PC-9 (cell line): ENCODE measurements around the gene RTN4RL1. TPM values are rescaled to one million over a fixed set of nuclear protein-coding genes. Genes with fewer than 3 reads are reported as not detected.
"Not testable (repeated sequence)": the region's sequence is repeated elsewhere in the genome, so short reads cannot be mapped to it uniquely, and the experiment has no call there.

Experiments used
- BruUV-seq: library from RNA; stranded (reverse); fragments of 400-500 nt; replicated peaks from 2 replicates; lab custom pipeline; 2021; lab: Mats Ljungman, UMichigan
- CTCF ChIA-PET: fragments of 300-600 bp; sonication (Branson Sonifier 250); formaldehyde crosslinking; loops from one replicate; lab custom pipeline; 2022; ENCODE audit warnings: antibody characterized with exemption; lab: Charles Lee
- POLR2A ChIA-PET: fragments of 300-600 bp; sonication (Branson Sonifier 250); formaldehyde crosslinking; loops from one replicate; lab custom pipeline; 2022; ENCODE audit warnings: antibody characterized with exemption; ENCODE audit not compliant: unreplicated experiment; lab: Charles Lee
- DNase-seq, 2 experiments: peaks; one replicate each; pipeline versions ENCODE4 v3.0.0 to v3.0.0-alpha.2; 2015 to 2022; ENCODE audit warnings: mixed read lengths in 1 of 2
- H2AFZ ChIP-seq: fragments of 200-600 bp; sonication (generic); 2 replicates; pipeline ENCODE4 v1.8.1; 2017; ENCODE audit warnings: antibody characterized with exemption
- H3F3A ChIP-seq: fragments of 200-600 bp; sonication (generic); 2 replicates; pipeline ENCODE4 v1.8.1; 2017; ENCODE audit warnings: antibody characterized with exemption, mild to moderate bottlenecking, low read depth; ENCODE audit not compliant: insufficient read depth
- H3K27ac ChIP-seq: fragments of 200-600 bp; sonication (generic); 2 replicates; pipeline ENCODE4 v1.6.1; 2016; ENCODE audit warnings: mixed run types
- H3K27me3 ChIP-seq: fragments of 200-600 bp; sonication (generic); 2 replicates; pipeline ENCODE4 v1.6.1; 2016; ENCODE audit warnings: low read depth, mixed run types; ENCODE audit not compliant: insufficient read depth
- H3K36me3 ChIP-seq: fragments of 200-600 bp; sonication (generic); 2 replicates; pipeline ENCODE4 v1.6.1; 2016; ENCODE audit warnings: low read depth, mixed run types
- H3K4me1 ChIP-seq: fragments of 200-600 bp; sonication (generic); replicated peaks from 2 replicates; pipeline ENCODE4 v1.6.1; 2016; ENCODE audit warnings: mixed run types; ENCODE audit not compliant: insufficient read depth
- H3K4me2 ChIP-seq: fragments of 200-600 bp; sonication (generic); 2 replicates; pipeline ENCODE4 v1.6.1; 2017; ENCODE audit warnings: mixed run types
- H3K4me3 ChIP-seq: fragments of 200-600 bp; sonication (generic); 2 replicates; pipeline ENCODE4 v1.6.1; 2016; ENCODE audit warnings: mixed run types
- H3K79me2 ChIP-seq: fragments of 200-600 bp; sonication (generic); 2 replicates; pipeline ENCODE4 v1.6.1; 2017; ENCODE audit warnings: low read depth, mixed run types
- H3K9me2 ChIP-seq: fragments of 200-600 bp; sonication (generic); 2 replicates; pipeline ENCODE4 v1.8.1; 2017; ENCODE audit warnings: mild to moderate bottlenecking; ENCODE audit not compliant: insufficient read depth
- H3K9me3 ChIP-seq: fragments of 200-600 bp; sonication (generic); 2 replicates; pipeline ENCODE4 v1.8.1; 2016; ENCODE audit warnings: low read depth; ENCODE audit not compliant: insufficient read depth
- H4K20me1 ChIP-seq: fragments of 200-600 bp; sonication (generic); 2 replicates; pipeline ENCODE4 v1.8.1; 2017; ENCODE audit not compliant: insufficient read depth
- CTCF ChIP-seq: fragments of 200-600 bp; sonication (generic); conservative IDR thresholded peaks from 2 replicates; pipeline ENCODE4 v1.6.1; 2017; ENCODE audit warnings: mixed run types, antibody characterized with exemption, mild to moderate bottlenecking, moderate library complexity
- EZH2 ChIP-seq: fragments of 200-600 bp; sonication (generic); IDR thresholded peaks from 2 replicates; pipeline ENCODE4 v1.8.0; 2017; ENCODE audit warnings: antibody characterized with exemption, low read depth
- intact Hi-C: fragments of 100-400 bp; cut with micrococcal nuclease; formaldehyde crosslinking; loops from one replicate; pipeline ENCODE4 v1.10.0; 2022; ENCODE audit not compliant: unreplicated experiment
- total RNA-seq: library from RNA; stranded (reverse); gene quantifications from 2 replicates; pipeline ENCODE4 v1.2.3, GENCODE V29; 2021

RTN4RL1 gene
- total RNA-seq, 1 experiment from 2014 or later: 0.13 TPM

GRCh38 chr17:1985093-1985492 lies 40.0 kb downstream of the RTN4RL1 start:
- Histone ChIP-seq H3K27ac (no peak overlapping the region), H3K9me3 (no peaks in the 10 kb centered on the region), H2AFZ (no peak overlapping the region), H3K79me2 (no peaks in the 10 kb centered on the region), H3K36me3 (no peaks in the 10 kb centered on the region), H3K4me1 (peaks cover 27% of the 10 kb centered on the region), H3F3A (peaks cover 13% of the 10 kb centered on the region), H3K4me3 (no peak overlapping the region), H3K4me2 (no peak overlapping the region), H4K20me1 (no peaks in the 10 kb centered on the region), H3K9me2 (no peaks in the 10 kb centered on the region), H3K27me3 (no peaks in the 10 kb centered on the region)
- POLR2A ChIA-PET: no interaction called here
- no TSS peak for BruUV-seq
- TF ChIP-seq CTCF (no peak), EZH2 (no peak)
- CTCF ChIA-PET: no interaction called here
- no peak for DNase-seq
- intact Hi-C loops: no loop called here

- H3K9me3 ChIP-seq, H3K4me2 ChIP-seq, H3F3A ChIP-seq, H3K9me2 ChIP-seq, DNase-seq, H2AFZ ChIP-seq, H3K27me3 ChIP-seq, BruUV-seq, H3K79me2 ChIP-seq, H3K4me3 ChIP-seq, H3K36me3 ChIP-seq, intact Hi-C loops, H3K27ac ChIP-seq, POLR2A ChIA-PET, H4K20me1 ChIP-seq: not testable (repeated sequence)
- peaks cover 10% of the 10 kb centered on the region; the same call in 1 of the 2 replicates for H3K4me1 ChIP-seq
- CTCF ChIA-PET: interaction anchor here (0.7 kb wide), 1 partner anchor 43 kb away, joined by 6 read pairs; no protein-coding TSS in a partner anchor
Measured at GRCh38 chr17:1982793-1983366, 42.3 kb downstream of the RTN4RL1 start.

- intact Hi-C loops: no loop called here
- Histone ChIP-seq H3K4me3 (no peak overlapping the region), H3K27ac (no peak overlapping the region), H3K9me2 (no peaks in the 10 kb centered on the region), H3K27me3 (no peaks in the 10 kb centered on the region), H3K4me1 (0 out of 2 replicates have a peak, but pooled peaks cover 7% of the 10 kb centered on the region), H2AFZ (no peak overlapping the region), H4K20me1 (no peaks in the 10 kb centered on the region), H3K79me2 (no peaks in the 10 kb centered on the region), H3K36me3 (no peaks in the 10 kb centered on the region), H3K4me2 (no peak overlapping the region), H3F3A (no peaks in the 10 kb centered on the region; the same call in 1 of the 2 replicates), H3K9me3 (no peaks in the 10 kb centered on the region)
- no TSS peak for BruUV-seq
- DNase-seq: no peak
- TF ChIP-seq CTCF (no peak), EZH2 (no peak)
- ChIA-PET CTCF (no interaction called here), POLR2A (no interaction called here)
Measured at GRCh38 chr17:1980665-1981250, 44.4 kb downstream of the RTN4RL1 start.
